Spinal cord (tissue), 10 donors: ENCODE data around the gene TMEM175. TPM values are rescaled to one million over a fixed set of nuclear protein-coding genes. Genes with fewer than 3 reads are reported as not detected.

Source experiments
- DNase-seq, 6 donors: peaks; one replicate each; pipeline versions ENCODE4 v3.0.0 to v3.0.0-alpha.2; 2013 to 2015; ENCODE audit warnings: low spot score in 6 of 6, low read depth in 4 of 6
- H3K27ac ChIP-seq: one replicate; pipeline ENCODE4 v1.5.1; 2013; ENCODE audit warnings: low read depth, low read length, control low read depth
- H3K27me3 ChIP-seq: one replicate; pipeline ENCODE4 v1.6.1; 2013; ENCODE audit warnings: low read length; ENCODE audit not compliant: control insufficient read depth, insufficient read depth
- H3K36me3 ChIP-seq: one replicate; pipeline ENCODE4 v1.6.1; 2013; ENCODE audit warnings: low read length; ENCODE audit not compliant: control insufficient read depth, insufficient read depth
- H3K4me1 ChIP-seq: one replicate; pipeline ENCODE4 v1.6.1; 2013; ENCODE audit warnings: low read length; ENCODE audit not compliant: control insufficient read depth, insufficient read depth
- H3K4me3 ChIP-seq: one replicate; pipeline ENCODE4 v1.5.1; 2013; ENCODE audit warnings: low read depth, low read length, control low read depth
- H3K9me3 ChIP-seq: one replicate; pipeline ENCODE4 v1.6.1; 2013; ENCODE audit warnings: low read length; ENCODE audit not compliant: control insufficient read depth, insufficient read depth
- WGBS: methylation state at CpG from one replicate; pipeline ENCODE4 v1.1.5; 2013; ENCODE audit warnings: missing lambda C conversion rate; ENCODE audit not compliant: insufficient coverage; 5-methylcytosine and 5-hydroxymethylcytosine counted together
- polyA plus RNA-seq, 2 donors: library from polyadenylated mRNA; unstranded; fragments of 120-200 nt; gene quantifications; one replicate each; pipeline ENCODE4 v1.2.1, GENCODE V29; 2013; ENCODE audit not compliant: insufficient read length in 2 of 2
- total RNA-seq, 2 donors: library from RNA; depleted of rRNA in 1 of 2; stranded (reverse); fragments of 120-200 nt in 1 of 2; fragments of >200 nt in 1 of 2; gene quantifications; one replicate each; pipeline versions ENCODE4 v1.2.3 to v1.2.4, GENCODE V29; 2013 to 2014
- donor health status: healthy.

TMEM175 gene
- total and polyA plus RNA-seq, 4 donors = 27.1 to 78.7 (median 51.4) TPM

DNA sequence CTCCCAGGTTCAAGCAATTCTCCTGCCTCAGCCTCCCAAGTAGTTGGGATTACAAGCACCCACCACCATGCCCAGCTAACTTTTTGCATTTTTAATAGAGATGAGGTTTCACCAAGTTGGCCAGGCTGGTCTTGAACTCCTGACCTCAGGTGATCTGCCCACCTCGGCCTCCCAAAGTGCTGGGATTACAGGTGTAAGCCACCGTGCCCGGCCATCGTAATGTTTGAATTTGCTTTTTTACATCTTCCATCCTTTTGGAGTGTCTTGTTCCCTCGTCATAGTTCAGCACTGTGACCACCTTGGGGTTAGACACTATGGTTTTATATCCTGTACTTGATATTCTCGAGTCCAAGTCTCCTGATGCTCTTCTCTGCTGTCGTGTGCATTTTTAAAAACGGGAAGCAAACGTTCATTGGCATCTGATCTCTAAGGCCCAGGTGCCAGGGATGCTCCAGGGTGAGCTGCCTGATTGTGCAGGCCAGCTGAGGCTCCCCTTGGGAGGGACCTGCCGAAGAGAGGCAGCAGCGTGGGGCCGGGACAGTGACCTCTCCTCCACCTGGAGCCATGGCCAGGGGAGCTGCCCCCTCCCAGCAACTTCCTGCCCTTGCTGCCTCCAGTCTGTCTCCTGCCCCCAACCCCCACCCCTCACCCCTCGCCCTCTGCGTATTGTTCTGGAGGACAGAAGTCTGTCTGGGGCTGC is 24.4 kb downstream of the TMEM175 start:
- peak in 1 of 6 donors; percentile 0 for DNase-seq
- 79% methylated on average over 11 of the region's 14 CpGs for WGBS
- Histone ChIP-seq H3K36me3 (peaks cover 97% of the 10 kb centered on the region), H3K27me3 (no peaks in the 10 kb centered on the region), H3K4me1 (no peaks in the 10 kb centered on the region), H3K9me3 (no peaks in the 10 kb centered on the region), H3K4me3 (no peak overlapping the region), H3K27ac (no peak overlapping the region)

GRCh38 chr4:957231-957580 is 24.9 kb downstream of the TMEM175 start:
- WGBS = 75% methylated on average over 8 of the region's 8 CpGs
- no peaks in the 10 kb centered on the region for H3K9me3 ChIP-seq
- no peaks in the 10 kb centered on the region for H3K4me1 ChIP-seq
- no peak overlapping the region for H3K4me3 ChIP-seq
- H3K27ac ChIP-seq = no peak overlapping the region
- peak in 1 of 6 donors; percentile 1 for DNase-seq
- no peaks in the 10 kb centered on the region for H3K27me3 ChIP-seq
- peaks cover 97% of the 10 kb centered on the region for H3K36me3 ChIP-seq

DNA sequence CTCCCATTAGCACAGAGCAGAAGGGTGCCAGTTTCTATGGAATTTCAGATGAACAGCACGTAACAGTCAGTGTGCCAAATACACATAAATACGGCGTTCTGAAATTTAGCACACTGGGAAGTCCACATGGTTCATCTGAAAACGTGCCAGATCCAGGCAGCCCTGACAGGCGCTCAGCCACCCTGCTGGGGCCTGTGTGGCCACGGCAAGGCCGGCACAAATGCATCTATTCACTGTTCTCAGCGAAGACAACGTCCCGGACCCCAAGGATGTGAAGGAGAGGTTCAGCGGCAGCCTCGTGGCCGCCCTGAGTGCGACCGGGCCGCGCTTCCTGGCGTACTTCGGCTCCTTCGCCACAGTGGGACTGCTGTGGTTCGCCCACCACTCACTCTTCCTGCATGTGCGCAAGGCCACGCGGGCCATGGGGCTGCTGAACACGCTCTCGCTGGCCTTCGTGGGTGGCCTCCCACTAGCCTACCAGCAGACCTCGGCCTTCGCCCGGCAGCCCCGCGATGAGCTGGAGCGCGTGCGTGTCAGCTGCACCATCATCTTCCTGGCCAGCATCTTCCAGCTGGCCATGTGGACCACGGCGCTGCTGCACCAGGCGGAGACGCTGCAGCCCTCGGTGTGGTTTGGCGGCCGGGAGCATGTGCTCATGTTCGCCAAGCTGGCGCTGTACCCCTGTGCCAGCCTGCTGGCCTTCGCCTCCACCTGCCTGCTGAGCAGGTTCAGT is 25.5 kb downstream of the TMEM175 start:
- no peak overlapping the region for H3K27ac ChIP-seq
- no peaks in the 10 kb centered on the region for H3K9me3 ChIP-seq
- H3K4me1 ChIP-seq = no peaks in the 10 kb centered on the region
- WGBS = 88% methylated on average over 45 of the region's 45 CpGs
- H3K4me3 ChIP-seq = no peak overlapping the region
- peaks cover 97% of the 10 kb centered on the region for H3K36me3 ChIP-seq
- DNase-seq = no peak
- no peaks in the 10 kb centered on the region for H3K27me3 ChIP-seq

DNA sequence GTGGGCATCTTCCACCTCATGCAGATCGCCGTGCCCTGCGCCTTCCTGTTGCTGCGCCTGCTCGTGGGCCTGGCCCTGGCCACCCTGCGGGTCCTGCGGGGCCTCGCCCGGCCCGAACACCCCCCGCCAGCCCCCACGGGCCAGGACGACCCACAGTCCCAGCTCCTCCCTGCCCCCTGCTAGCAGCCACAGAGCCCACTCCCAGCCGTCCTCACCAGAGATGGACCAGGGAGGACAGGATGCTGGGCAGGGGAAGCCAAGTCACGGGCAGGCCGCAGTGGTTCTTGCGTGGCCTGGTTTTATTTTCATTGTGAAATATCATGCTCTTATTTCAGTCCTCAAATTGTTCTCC is 26.0 kb downstream of the TMEM175 start:
- no peaks in the 10 kb centered on the region for H3K9me3 ChIP-seq
- WGBS = 95% methylated on average over 10 of the region's 17 CpGs
- H3K27me3 ChIP-seq = no peaks in the 10 kb centered on the region
- H3K36me3 ChIP-seq = peaks cover 97% of the 10 kb centered on the region
- DNase-seq = peak in 1 of 6 donors; percentile 1
- H3K27ac ChIP-seq = no peak overlapping the region
- no peaks in the 10 kb centered on the region for H3K4me1 ChIP-seq
- no peak overlapping the region for H3K4me3 ChIP-seq

GRCh38 chr4:958696-959337 is 26.6 kb downstream of the TMEM175 start:
- Histone ChIP-seq H3K27me3 (no peaks in the 10 kb centered on the region), H3K9me3 (no peaks in the 10 kb centered on the region), H3K4me1 (no peaks in the 10 kb centered on the region), H3K4me3 (no peak overlapping the region), H3K36me3 (peaks cover 97% of the 10 kb centered on the region), H3K27ac (no peak overlapping the region)
- 82% methylated on average over 14 of the region's 17 CpGs for WGBS
- no peak for DNase-seq

GRCh38 chr4:959338-960139 is 27.3 kb downstream of the TMEM175 start:
- peaks cover 98% of the 10 kb centered on the region for H3K36me3 ChIP-seq
- DNase-seq = no peak
- 81% methylated on average over 24 of the region's 24 CpGs for WGBS
- no peak overlapping the region for H3K27ac ChIP-seq
- H3K4me1 ChIP-seq = no peaks in the 10 kb centered on the region
- H3K9me3 ChIP-seq = no peaks in the 10 kb centered on the region
- H3K27me3 ChIP-seq = no peaks in the 10 kb centered on the region
- no peak overlapping the region for H3K4me3 ChIP-seq

DNA sequence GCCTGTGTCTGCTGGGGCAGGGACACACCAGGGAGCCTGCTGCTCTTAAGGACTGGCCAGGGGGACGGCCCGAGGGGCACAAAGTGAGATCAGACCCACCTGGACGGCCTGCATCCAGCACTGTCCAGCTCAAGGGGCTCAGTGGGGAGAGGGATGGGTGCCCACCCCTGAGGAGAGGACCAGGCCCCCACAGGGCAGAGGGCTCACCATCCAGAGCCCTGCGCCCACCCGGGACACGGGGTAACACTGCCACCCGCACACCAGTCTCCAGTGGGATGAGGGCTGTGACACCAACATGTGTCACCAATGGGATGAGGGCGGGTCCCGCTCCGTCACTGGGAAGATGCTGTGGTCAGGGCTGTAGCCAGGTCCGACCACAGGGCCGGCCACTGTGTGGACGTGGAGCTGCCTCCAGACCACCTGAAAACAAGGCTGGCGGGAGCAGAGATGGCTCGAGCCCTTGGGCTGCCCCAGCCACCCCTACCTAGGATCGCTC is 27.9 kb downstream of the TMEM175 start:
- no peaks in the 10 kb centered on the region for H3K4me1 ChIP-seq
- 83% methylated on average over 16 of the region's 16 CpGs for WGBS
- no peaks in the 10 kb centered on the region for H3K27me3 ChIP-seq
- no peak overlapping the region for H3K4me3 ChIP-seq
- peaks cover 100% of the 10 kb centered on the region for H3K36me3 ChIP-seq
- no peak for DNase-seq
- no peaks in the 10 kb centered on the region for H3K9me3 ChIP-seq
- no peak overlapping the region for H3K27ac ChIP-seq

DNA sequence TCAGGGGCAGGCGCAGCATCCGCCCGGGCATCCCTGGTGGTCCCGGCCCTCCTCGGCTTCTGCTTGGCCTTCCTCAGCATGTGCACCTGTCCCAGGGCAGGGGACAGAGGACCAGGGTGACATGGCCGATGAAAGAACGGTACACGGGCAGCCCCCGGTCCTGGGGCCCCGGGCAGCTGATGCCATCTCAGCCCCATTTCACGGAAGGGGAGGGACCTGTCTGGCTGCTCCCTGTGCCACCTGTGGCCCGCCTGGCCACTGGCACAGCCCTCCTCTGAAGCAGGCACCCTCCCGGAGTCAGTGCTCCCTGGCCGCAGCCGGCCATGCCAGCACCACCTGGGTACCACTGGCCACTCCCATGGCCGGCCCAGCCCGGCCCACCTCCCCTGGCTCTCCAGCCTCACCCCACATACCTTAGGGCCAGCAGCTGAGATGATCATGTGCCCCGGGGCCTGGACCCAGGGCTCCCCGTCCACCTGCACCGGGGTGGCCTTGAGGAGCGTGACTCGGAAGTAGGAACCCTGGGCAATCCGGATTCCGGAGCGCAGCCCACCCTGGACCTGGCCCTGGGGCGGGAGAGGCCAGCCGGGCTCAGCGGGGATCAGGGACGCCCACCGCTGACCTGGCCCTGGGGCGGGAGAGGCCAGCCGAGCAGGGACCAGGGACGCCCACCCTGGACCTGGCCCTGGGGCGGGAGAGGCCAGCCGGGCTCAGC is 28.5 kb downstream of the TMEM175 start:
- no peak for DNase-seq
- H3K4me3 ChIP-seq = no peak overlapping the region
- H3K4me1 ChIP-seq = no peaks in the 10 kb centered on the region
- peaks cover 100% of the 10 kb centered on the region for H3K36me3 ChIP-seq
- H3K27me3 ChIP-seq = no peaks in the 10 kb centered on the region
- no peaks in the 10 kb centered on the region for H3K9me3 ChIP-seq
- WGBS = 93% methylated on average over 34 of the region's 35 CpGs
- H3K27ac ChIP-seq = no peak overlapping the region
